Osteoblast (primary cell): ENCODE results near the gene LYSMD1. TPM values are rescaled to one million over a fixed set of nuclear protein-coding genes. Genes with fewer than 3 reads are reported as not detected.

Source experiments
- DNase-seq: peaks from one replicate; pipeline ENCODE4 v3.0.0; 2011; ENCODE audit warnings: low spot score, mixed read lengths; ENCODE audit not compliant: insufficient read length; ENCODE audit errors: missing footprints
- H2AFZ ChIP-seq: 2 replicates; pipeline ENCODE4 v1.6.0; 2011; ENCODE audit warnings: mild to moderate bottlenecking, low read length
- H3K27ac ChIP-seq: 2 replicates; pipeline ENCODE4 v1.5.1; 2011; ENCODE audit warnings: mild to moderate bottlenecking, low read depth, low read length, moderate library complexity
- H3K27me3 ChIP-seq: 2 replicates; pipeline ENCODE4 v1.6.0; 2012; ENCODE audit warnings: mild to moderate bottlenecking, control low read depth, inconsistent platforms, low read length, moderate library complexity; ENCODE audit not compliant: insufficient read depth
- H3K36me3 ChIP-seq: 2 replicates; pipeline ENCODE4 v1.5.1; 2011; ENCODE audit warnings: mild to moderate bottlenecking, low read length, control low read depth, moderate library complexity; ENCODE audit not compliant: insufficient read depth
- H3K4me1 ChIP-seq: 2 replicates; pipeline ENCODE4 v1.5.1; 2011; ENCODE audit warnings: mild to moderate bottlenecking, low read length, control low read depth, moderate library complexity; ENCODE audit not compliant: insufficient read depth
- H3K4me2 ChIP-seq: 2 replicates; pipeline ENCODE4 v1.6.0; 2011; ENCODE audit warnings: mild to moderate bottlenecking, low read length; ENCODE audit not compliant: insufficient read depth
- H3K4me3 ChIP-seq: fragments of 200-600 bp; sonication (generic); 3 replicates; pipeline ENCODE4 v1.5.1; 2012; ENCODE audit warnings: mild to moderate bottlenecking, low read length, inconsistent platforms; ENCODE audit not compliant: insufficient read depth
- H3K79me2 ChIP-seq: 2 replicates; pipeline ENCODE4 v1.6.0; 2012; ENCODE audit warnings: mild to moderate bottlenecking, low read length, control low read depth, inconsistent platforms; ENCODE audit not compliant: insufficient read depth
- H3K9me3 ChIP-seq: 2 replicates; pipeline ENCODE4 v1.5.1; 2011; ENCODE audit warnings: low read depth, low read length, control low read depth
- H4K20me1 ChIP-seq: 2 replicates; pipeline ENCODE4 v1.6.0; 2012; ENCODE audit warnings: mild to moderate bottlenecking, low read length, control low read depth; ENCODE audit not compliant: insufficient read depth
- total RNA-seq: library from RNA; depleted of rRNA; stranded (reverse); fragments of >200 nt; gene quantifications from 2 replicates; pipeline ENCODE4 v1.2.3, GENCODE V29; 2012
- TF ChIP-seq, protein P1 (sequence below): IDR thresholded peaks from 2 replicates; pipeline ENCODE4 v1.5.1; 2011; ENCODE audit warnings: mild to moderate bottlenecking, low read depth, low read length, moderate library complexity; ENCODE audit errors: extremely low read depth

LYSMD1 gene
- total RNA-seq, 1 donor, result 12.7 TPM

DNA sequence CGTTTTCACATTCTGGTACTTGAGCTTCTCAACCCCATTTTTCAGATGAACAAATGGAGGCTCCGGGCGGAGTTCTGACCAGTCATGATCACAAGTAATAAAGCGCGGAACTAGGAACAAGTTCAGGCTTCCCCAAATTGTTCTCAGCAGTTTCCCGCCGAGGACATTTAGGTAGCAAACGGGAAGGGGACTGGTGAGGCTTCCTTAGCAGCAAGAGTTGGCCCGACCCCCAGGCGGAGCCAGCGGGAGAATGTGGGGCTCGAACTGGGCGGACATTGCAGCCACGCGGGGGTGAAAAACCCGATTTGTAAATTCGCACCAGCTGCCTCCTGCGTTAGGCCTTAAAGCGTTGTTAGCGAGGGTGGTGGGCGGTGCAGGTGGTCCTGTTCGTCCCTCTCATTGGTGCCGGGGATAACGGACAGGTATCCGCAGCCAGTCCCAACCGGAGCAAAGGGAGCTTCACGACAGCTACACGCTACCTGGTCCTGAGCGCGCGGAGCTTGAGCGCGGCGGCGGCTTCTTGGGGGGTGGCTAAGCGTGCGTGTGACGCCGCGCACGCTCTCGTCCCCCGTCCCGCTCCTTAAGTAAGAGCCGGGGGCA, 34.6 kb downstream of the LYSMD1 start:
- Histone ChIP-seq H3K9me3 (no peaks in the 10 kb centered on the region), H3K27ac (no peak overlapping the region), H3K79me2 (no peaks in the 10 kb centered on the region), H3K4me2 (peak overlapping the region; percentile 91), H3K36me3 (no peaks in the 10 kb centered on the region), H3K27me3 (no peaks in the 10 kb centered on the region), H2AFZ (peak overlapping the region; percentile 83), H3K4me1 (peaks cover 10% of the 10 kb centered on the region), H4K20me1 (no peaks in the 10 kb centered on the region), H3K4me3 (peak overlapping the region; percentile 64)
- peak; percentile 98 for DNase-seq
- TF ChIP-seq, protein P1, sequence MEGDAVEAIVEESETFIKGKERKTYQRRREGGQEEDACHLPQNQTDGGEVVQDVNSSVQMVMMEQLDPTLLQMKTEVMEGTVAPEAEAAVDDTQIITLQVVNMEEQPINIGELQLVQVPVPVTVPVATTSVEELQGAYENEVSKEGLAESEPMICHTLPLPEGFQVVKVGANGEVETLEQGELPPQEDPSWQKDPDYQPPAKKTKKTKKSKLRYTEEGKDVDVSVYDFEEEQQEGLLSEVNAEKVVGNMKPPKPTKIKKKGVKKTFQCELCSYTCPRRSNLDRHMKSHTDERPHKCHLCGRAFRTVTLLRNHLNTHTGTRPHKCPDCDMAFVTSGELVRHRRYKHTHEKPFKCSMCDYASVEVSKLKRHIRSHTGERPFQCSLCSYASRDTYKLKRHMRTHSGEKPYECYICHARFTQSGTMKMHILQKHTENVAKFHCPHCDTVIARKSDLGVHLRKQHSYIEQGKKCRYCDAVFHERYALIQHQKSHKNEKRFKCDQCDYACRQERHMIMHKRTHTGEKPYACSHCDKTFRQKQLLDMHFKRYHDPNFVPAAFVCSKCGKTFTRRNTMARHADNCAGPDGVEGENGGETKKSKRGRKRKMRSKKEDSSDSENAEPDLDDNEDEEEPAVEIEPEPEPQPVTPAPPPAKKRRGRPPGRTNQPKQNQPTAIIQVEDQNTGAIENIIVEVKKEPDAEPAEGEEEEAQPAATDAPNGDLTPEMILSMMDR, result no peak

DNA sequence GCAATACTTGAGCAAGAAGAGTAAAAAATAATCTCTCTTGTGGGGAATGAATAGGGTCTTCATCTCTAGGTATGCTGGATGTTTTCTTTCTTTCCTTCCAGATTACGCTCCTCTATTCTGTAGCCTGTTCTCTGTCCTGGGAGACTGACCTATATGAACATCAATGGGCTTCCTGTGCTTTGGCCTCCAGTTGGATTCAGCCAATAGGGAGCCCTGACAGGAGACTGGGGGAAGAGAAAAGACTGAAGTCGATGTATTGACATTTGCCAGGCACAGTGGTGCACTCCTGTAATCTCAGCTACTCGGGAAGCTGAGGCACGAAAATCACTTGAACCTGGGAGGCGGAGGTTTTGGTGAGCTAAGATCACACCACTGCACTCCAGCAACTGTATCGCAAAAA, 36.9 kb downstream of the LYSMD1 start:
- no peak overlapping the region for H3K4me2 ChIP-seq
- no peak overlapping the region for H2AFZ ChIP-seq
- no peak overlapping the region for H3K27ac ChIP-seq
- no peaks in the 10 kb centered on the region for H3K36me3 ChIP-seq
- no peaks in the 10 kb centered on the region for H3K9me3 ChIP-seq
- peaks cover 10% of the 10 kb centered on the region for H3K4me1 ChIP-seq
- H3K27me3 ChIP-seq, result no peaks in the 10 kb centered on the region
- TF ChIP-seq, protein P1, result no peak
- no peaks in the 10 kb centered on the region for H3K79me2 ChIP-seq
- no peak for DNase-seq
- no peaks in the 10 kb centered on the region for H4K20me1 ChIP-seq
- H3K4me3 ChIP-seq, result no peak overlapping the region

DNA sequence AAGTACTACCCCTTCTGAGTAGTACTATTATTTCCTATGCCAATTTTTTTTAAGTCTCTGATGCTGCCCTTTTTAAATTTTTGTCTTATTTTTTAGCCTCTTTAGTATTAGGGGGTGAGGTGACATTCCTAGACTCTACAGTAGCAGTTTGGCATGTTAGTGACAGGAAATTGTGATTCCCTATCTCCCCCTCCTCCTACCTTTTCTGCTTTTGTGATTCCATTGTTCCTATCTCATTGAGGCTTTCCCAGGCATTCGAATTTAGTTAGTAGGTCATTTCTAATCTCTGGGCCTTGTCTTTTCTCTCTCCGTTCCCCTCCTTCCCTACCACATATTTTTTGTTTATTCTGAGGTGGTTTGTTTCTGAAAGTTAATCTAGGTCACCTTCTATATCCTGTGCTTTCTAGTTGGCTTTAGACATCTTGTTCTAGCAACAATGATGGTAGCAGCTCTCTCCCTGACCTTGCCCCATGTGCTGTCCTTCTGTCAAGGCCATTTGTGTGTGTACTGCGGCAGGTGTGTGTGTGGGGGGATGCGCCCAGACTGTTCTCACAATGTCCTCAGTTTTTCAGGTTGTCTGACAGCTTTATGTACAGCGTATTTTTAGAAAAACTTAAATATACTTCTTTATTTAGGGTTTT, 40.8 kb downstream of the LYSMD1 start:
- DNase-seq, result no peak
- Histone ChIP-seq H3K4me2 (no peak overlapping the region), H3K4me1 (peaks cover 6% of the 10 kb centered on the region), H3K9me3 (no peaks in the 10 kb centered on the region), H3K4me3 (no peak overlapping the region), H3K79me2 (no peaks in the 10 kb centered on the region), H3K36me3 (no peaks in the 10 kb centered on the region), H2AFZ (no peak overlapping the region), H3K27me3 (no peaks in the 10 kb centered on the region), H3K27ac (no peak overlapping the region), H4K20me1 (no peaks in the 10 kb centered on the region)
- TF ChIP-seq, protein P1, result no peak

DNA sequence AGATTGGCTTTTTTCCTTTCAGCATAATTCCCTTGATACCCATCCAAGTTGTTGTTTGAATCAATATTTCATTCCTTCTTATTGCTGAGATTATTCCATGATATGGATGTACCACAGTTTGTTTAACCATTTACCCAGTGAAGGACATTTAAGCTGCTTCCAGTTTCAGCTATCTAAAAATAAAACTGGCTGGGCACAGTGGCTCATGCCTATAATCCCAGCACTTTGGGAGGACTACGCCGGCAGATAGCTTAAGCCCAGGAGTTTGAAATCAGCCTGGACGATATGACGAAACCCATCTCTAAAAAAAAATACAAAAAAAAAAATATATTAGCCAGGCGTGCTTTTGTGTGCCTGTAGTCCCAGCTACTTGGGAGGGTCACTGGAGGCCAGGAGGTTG, 51.8 kb downstream of the LYSMD1 start:
- DNase-seq, result no peak
- H3K27me3 ChIP-seq, result no peaks in the 10 kb centered on the region
- no peaks in the 10 kb centered on the region for H3K79me2 ChIP-seq
- TF ChIP-seq, protein P1, result no peak
- no peak overlapping the region for H3K4me3 ChIP-seq
- no peaks in the 10 kb centered on the region for H3K9me3 ChIP-seq
- no peaks in the 10 kb centered on the region for H4K20me1 ChIP-seq
- H3K4me1 ChIP-seq, result no peaks in the 10 kb centered on the region
- no peaks in the 10 kb centered on the region for H3K36me3 ChIP-seq
- no peak overlapping the region for H3K4me2 ChIP-seq
- no peak overlapping the region for H2AFZ ChIP-seq
- no peak overlapping the region for H3K27ac ChIP-seq
